Astrocyte of the spinal cord (primary cell): ENCODE measurements around the gene RNF40.

Experiments
- DNase-seq: peaks from one replicate; pipeline ENCODE4 v3.0.0; 2011; ENCODE audit warnings: low read depth, low spot score
- H3K4me3 ChIP-seq: 2 replicates; pipeline ENCODE4 v1.5.1; 2011; ENCODE audit warnings: low read depth, mild to moderate bottlenecking, low read length, moderate library complexity
- in situ Hi-C: cut with HindIII; loops from 2 replicates; pipeline ENCODE4 v1.10.0; 2017; ENCODE audit warnings: low sequenced_read_pairs
- TF ChIP-seq, protein P1 (sequence below): IDR thresholded peaks from 2 replicates; pipeline ENCODE4 v1.5.1; 2012; ENCODE audit warnings: low read depth, mild to moderate bottlenecking, low read length, inconsistent platforms

The RNF40 gene

GRCh38 chr16:30755955-30756780 is 6.0 kb upstream of the RNF40 start:
- H3K4me3 ChIP-seq, result no peak overlapping the region
- TF ChIP-seq, protein P1, sequence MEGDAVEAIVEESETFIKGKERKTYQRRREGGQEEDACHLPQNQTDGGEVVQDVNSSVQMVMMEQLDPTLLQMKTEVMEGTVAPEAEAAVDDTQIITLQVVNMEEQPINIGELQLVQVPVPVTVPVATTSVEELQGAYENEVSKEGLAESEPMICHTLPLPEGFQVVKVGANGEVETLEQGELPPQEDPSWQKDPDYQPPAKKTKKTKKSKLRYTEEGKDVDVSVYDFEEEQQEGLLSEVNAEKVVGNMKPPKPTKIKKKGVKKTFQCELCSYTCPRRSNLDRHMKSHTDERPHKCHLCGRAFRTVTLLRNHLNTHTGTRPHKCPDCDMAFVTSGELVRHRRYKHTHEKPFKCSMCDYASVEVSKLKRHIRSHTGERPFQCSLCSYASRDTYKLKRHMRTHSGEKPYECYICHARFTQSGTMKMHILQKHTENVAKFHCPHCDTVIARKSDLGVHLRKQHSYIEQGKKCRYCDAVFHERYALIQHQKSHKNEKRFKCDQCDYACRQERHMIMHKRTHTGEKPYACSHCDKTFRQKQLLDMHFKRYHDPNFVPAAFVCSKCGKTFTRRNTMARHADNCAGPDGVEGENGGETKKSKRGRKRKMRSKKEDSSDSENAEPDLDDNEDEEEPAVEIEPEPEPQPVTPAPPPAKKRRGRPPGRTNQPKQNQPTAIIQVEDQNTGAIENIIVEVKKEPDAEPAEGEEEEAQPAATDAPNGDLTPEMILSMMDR, result no peak
- no peak for DNase-seq
- in situ Hi-C loops, result no loop called here

GRCh38 chr16:30756781-30757100 is 5.4 kb upstream of the RNF40 start:
- in situ Hi-C loops, result no loop called here
- no peak overlapping the region for H3K4me3 ChIP-seq
- DNase-seq, result no peak
- TF ChIP-seq, protein P1, result no peak

DNA sequence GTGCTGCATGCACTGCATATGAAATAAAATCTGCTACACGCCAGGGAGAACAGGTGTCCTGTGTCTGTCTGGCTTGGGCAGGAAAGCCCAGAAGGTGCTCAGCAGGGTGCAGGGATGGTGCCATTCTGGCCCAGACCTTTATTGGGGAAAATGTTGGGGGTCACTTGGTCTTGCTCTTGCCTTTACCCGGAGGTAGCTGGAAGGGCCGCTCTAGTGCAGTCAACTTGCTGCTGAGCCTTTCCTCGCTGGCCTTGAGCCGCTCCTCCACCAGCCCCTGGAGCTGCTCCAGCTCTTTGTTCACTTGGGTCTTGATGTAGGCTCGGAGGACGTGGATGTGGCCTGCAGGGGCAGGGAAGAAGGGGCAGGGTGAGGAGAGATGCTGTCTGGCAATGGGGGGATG is 4.8 kb upstream of the RNF40 start:
- in situ Hi-C loops, result no loop called here
- TF ChIP-seq, protein P1, result no peak
- no peak overlapping the region for H3K4me3 ChIP-seq
- no peak for DNase-seq

- TF ChIP-seq, protein P1, result no peak
Observed at GRCh38 chr16:30758988-30759491, 3.1 kb upstream of the RNF40 start.

DNA sequence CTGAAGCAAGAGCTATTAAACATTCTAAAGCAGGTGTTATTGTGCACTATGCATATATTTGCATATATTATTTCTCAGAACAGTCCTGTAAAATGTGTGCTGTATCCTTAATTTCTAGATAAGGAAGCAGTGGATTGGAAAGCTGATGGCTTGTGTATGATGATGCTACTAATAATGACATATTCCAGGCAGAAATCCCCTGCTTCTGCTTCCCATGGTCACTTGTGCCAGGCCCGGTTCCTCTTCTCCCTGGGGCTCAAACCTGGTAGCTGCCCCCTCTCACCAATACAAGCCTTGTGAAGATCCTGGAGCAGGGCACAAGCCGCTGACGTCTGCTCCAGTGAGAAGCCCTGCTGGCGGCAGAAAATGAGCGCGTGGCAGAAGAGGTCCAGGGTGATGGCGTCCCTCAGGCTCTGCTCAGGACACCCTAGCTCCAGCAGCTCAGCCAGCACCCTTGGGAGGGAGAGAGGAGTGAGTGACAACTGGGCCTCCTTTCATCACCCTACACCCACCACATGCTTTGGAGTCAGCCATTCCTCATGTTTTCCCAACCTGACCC is 2.0 kb upstream of the RNF40 start:
- in situ Hi-C loops, result no loop called here
- TF ChIP-seq, protein P1, result no peak
- DNase-seq, result no peak
- no peak overlapping the region for H3K4me3 ChIP-seq

More at GRCh38 chr16:30758988-30759491, 3.1 kb upstream of the RNF40 start:
- in situ Hi-C loops, result no loop called here
- no peak for DNase-seq
- no peak overlapping the region for H3K4me3 ChIP-seq

DNA sequence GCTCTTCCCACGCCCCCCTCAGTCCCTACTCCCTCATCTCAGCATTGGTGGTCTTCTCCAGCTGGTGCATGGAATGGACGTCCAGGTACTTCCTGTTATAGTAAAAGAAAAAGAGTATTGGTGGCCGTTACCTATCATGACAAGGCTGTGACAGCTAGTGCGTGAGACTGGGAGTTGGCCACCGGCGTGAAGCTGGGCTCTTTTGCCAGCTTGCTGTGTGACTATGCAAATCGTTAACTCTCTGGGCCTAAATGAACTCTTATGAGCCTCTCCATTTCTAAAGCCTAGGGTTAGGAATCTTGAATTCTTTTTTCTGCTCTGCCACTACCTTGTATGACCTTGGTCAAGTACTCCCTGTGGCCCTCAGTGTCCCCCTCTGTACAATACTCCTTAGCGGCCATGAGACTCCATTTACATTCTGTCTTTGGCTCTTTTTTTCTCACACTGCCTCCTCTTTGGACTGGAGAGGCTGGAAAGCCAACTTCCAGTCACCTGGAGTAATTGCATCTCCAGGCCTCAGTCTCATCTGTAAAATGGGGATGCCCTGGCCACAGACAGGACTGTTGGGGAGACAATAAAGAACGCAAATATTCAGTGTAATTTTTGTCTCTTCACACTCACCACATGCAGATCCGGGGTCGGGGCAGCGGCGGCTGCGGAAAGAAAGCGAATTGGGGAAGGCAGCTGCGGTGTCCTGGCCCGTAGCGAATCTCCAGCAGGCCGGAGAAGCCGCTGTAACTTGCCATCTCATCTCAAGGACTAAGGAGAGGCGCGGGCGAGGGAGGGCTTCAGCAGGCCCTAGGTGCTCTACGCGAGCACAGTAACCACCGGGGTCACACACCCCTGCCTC is 1.3 kb upstream of the RNF40 start:
- TF ChIP-seq, protein P1, result no peak
- DNase-seq, result no peak
- peak overlapping the region; percentile 95 for H3K4me3 ChIP-seq
- in situ Hi-C loops, result no loop called here
